ENCODE measurements around the gene TGFBR2.

TGFBR2 gene

DNA sequence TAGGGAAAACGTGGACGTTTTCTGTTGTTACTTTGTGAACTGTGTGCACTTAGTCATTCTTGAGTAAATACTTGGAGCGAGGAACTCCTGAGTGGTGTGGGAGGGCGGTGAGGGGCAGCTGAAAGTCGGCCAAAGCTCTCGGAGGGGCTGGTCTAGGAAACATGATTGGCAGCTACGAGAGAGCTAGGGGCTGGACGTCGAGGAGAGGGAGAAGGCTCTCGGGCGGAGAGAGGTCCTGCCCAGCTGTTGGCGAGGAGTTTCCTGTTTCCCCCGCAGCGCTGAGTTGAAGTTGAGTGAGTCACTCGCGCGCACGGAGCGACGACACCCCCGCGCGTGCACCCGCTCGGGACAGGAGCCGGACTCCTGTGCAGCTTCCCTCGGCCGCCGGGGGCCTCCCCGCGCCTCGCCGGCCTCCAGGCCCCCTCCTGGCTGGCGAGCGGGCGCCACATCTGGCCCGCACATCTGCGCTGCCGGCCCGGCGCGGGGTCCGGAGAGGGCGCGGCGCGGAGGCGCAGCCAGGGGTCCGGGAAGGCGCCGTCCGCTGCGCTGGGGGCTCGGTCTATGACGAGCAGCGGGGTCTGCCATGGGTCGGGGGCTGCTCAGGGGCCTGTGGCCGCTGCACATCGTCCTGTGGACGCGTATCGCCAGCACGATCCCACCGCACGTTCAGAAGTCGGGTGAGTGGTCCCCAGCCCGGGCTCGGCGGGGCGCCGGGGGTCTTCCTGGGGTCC lies at the start of gene TGFBR2:
Gene TGFBR2 (plus strand): TSS at position 301 of the 731 bp plus-strand sequence. CDS start 283 bp downstream, at position 584.
- peak; percentile 59 to 71 for DNase-seq (ENCODE audit: low read depth in 1 of 2, low spot score in 1 of 2)

DNA sequence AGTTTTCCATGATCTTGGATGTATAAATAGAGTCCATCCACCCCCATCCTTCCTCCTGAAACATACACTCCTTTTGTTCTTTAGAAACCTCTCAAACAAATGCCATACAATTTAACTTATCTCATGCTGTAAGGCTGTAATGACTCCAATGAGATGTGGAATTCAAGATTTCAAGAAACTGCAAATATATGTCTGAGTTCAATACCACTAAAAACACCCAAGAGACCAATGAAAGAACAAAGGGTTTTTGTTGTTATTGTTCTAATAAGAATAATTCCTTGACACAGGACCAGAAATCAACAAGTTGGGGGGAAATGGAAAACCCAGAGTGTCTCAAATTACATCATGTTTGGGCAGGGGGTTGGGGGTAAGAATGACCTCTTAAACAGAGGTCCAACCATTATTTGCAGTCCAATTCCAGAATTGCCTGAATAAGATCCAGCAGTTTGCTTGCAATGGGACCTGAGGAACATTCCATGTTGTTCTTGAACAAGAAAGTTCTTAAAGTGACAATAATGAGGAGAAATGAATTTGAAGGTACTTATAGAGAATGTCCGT lies 48.6 kb upstream of the TGFBR2 start:
- DNase-seq (ENCODE audit: low read depth in 1 of 2, low spot score in 1 of 2), result no peak

DNA sequence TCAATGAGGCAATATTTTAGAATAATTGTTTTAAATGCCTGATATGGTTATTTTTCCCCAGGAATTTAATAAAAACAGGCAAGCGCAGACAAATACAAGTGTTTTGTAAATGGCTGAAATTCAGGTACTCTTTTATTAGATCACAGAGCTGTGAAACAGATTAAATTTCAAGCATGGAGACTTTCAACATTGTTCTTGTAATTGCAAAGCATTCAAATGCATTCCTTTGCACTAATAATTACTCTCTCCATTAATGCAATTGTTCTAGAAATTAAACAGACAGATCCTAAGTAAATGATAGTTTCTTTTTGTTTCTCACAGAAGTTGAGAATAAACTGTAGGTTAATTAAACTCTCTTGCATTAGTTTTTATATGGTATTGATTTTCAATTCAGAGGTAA lies 42.4 kb upstream of the TGFBR2 start:
- DNase-seq (ENCODE audit: low read depth in 1 of 2, low spot score in 1 of 2), result no peak

DNA sequence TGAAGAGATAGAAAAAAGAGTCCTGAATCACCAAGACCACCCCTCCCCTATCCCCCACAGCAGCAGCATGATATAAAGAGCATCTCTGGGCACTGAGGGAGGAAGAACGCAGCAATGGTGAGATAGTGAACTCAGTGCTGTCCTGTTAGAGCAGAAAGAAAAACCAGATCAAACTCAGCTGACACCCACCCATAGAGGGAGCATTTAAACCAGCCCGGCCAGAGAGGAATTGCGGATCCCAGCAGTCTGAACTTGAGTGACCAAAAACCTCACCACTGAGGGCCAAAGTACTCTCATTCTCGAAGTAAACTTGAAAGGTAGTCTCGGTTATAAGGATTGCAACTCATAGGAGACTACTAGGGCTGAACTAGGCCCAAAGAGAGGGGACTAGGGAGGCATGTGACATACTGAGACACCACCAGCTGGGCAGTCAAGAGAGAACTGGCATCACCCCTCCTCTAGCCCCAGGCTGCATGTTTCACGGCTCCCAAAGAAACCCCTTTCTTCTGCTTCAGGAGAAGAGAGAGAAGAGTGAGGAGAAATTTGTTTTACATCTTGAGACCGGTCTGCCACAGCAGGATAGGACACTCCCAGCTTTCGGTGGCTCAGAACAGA lies 39.2 kb upstream of the TGFBR2 start:
- DNase-seq (ENCODE audit: low read depth in 1 of 2, low spot score in 1 of 2), result no peak

DNA sequence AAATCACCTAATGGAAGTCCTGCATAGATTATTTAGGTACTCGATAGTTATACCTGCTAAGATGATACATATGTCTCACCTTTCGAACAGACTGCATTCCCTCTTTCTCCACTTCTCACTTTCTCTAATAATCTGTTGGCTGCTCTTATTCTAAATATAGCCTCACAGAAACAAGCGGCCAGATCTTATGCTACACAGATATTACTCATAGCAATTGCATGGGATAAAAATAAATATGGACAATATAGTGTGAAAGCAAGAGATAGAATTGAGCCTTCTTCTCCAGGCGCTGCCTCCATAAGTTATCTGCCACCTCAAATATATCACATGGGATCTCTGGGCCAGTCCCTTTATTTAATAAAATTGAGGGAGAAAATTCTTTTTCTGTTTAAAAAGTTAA lies 29.5 kb upstream of the TGFBR2 start:
- no peak for DNase-seq (ENCODE audit: low read depth in 1 of 2, low spot score in 1 of 2)

DNA sequence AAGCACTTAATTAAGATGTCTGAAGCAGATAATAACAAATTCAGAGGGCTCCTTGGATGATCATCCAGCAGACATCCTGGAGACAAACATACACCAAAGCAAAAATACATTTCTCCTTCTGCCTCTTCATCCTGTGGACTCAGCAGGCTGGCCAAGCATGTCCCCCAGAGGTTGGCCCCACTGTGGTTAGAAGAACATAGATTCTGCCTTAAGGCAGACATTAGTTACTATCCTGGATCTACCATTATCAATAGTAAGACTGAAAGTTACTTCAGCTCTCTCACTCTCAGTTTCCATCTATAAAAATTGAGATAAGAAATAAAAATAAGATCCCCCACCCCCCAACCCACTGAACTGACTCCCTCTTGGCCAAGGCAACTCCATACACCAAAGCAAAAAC lies 28.6 kb upstream of the TGFBR2 start:
- no peak for DNase-seq (ENCODE audit: low read depth in 1 of 2, low spot score in 1 of 2)

DNA sequence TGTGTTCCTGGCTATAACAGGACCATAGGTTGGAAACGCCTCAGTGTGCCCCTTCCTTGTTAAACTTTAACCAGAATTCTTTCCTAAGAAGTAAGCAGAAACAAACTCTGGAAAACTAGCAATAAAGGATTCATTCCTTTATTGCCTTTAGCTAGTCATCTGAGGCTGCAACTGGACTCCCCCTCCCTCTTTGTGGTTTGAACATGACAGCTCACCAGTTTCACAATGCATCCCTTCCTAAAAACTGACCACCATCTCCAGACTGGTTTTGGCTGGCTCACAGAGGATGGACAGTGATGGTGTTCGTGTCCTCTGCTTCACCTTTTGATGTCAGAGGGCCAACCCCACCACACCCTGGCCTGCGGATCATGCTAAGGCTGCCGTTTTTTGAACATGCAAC lies 27.9 kb upstream of the TGFBR2 start:
- DNase-seq (ENCODE audit: low read depth in 1 of 2, low spot score in 1 of 2), result no peak

DNA sequence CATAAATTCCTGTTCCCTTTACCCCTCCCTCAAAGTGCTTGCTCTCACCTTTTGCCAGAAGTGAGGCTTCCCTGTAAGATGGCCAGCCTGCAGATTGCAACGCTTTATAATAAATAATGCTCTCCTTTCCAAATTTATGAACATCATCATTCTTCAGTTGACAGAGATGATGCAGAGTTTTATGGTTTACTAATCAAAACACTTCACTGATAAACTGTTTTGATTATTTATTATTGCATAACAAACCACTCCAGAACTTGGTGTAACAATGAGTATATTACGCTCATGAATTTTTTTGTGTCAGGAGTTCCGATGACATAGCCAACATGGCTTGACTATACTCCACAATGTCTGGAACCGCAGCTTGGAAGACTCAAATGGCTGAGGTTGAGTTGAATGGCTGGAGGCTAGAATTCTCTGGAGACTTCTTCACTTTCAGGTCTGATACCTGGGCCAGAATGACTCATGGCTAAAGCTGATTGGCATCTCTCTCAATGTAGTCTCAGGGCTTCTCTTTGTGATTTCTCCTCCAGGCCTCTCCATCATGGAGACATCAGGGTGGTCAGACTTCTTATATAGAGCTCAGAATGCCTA lies 27.3 kb upstream of the TGFBR2 start:
- no peak for DNase-seq (ENCODE audit: low read depth in 1 of 2, low spot score in 1 of 2)

DNA sequence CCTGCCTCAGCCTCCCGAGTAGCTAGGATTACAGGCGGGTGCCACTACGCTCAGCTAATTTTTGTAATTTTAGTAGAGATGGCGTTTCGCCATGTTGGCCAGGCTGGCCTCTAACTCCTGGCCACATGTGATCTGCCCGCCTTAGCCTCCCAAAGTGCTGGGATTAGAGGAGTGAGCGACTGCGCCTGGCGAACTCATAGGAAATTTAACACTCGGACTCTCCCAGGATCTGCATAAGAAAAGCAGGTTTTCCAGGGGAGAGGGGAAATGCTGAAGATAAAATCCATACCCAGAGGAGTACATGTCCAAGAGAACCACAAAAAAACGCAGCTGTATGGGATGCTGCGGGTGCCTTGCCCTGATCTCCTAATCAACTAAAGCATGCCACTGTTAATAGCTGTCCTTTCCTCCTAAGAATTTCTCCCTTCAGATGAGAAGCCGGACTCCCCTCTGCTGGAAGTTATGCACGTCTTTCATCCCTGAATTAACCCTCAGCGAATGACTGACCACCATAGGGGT lies 25.3 kb upstream of the TGFBR2 start:
- DNase-seq (ENCODE audit: low read depth in 1 of 2, low spot score in 1 of 2), result no peak

DNA sequence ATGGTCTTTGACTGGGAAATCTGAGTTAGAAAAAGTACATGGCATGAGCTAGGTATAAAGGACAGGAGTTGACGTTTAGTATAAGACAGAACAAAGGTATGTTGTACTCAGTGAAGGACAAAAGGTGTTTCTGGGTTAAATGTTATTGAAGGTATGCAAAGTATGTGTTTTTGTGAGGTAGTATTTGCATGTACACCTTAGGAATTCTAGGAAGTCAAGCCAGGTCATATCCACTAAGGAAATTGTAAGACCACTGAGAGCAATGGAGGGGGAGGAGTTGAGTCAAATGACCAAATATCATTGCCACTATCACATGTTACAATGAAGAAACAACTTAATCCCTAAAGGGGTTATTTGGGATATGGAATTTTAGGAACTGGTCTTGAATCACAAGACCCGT lies 24.4 kb upstream of the TGFBR2 start:
- no peak for DNase-seq (ENCODE audit: low read depth in 1 of 2, low spot score in 1 of 2)

DNA sequence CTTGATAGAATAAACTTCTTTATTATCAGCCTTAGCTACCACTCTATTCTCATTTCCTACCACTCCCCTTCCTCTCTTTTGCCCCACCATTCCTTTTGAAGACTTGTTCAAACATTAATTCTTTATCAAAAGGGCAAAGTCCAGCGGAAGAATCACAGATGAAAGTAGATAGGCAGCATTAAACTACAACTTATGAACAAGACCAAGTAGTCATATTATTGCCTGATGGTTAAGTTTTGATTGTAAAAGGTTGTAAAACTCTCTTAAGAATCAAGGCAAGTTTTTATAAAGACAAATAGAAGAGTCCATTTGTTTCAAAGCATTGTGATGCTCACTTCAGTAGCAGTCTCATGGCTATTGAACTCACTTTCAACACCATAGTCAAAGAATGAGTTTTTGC lies 22.4 kb upstream of the TGFBR2 start:
- no peak for DNase-seq (ENCODE audit: low read depth in 1 of 2, low spot score in 1 of 2)

DNA sequence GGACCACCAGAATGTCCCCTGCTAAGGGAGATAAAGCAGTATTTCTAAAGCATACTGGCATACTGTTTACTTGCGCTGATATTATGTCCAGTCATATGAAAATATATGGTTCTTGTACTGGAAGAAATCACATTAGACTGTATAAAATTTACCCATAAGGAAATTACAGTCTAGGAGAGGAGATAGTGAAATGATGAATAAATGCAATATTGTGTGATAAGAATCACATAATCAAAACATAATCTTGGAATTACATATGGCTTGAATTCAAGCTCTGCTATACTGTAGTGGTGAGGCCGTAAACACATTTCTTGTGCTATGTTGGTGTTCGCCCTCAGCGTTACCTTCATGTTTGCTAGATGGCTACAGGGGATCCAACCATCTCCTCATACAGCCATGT lies 20.7 kb upstream of the TGFBR2 start:
- no peak for DNase-seq (ENCODE audit: low read depth in 1 of 2, low spot score in 1 of 2)

DNA sequence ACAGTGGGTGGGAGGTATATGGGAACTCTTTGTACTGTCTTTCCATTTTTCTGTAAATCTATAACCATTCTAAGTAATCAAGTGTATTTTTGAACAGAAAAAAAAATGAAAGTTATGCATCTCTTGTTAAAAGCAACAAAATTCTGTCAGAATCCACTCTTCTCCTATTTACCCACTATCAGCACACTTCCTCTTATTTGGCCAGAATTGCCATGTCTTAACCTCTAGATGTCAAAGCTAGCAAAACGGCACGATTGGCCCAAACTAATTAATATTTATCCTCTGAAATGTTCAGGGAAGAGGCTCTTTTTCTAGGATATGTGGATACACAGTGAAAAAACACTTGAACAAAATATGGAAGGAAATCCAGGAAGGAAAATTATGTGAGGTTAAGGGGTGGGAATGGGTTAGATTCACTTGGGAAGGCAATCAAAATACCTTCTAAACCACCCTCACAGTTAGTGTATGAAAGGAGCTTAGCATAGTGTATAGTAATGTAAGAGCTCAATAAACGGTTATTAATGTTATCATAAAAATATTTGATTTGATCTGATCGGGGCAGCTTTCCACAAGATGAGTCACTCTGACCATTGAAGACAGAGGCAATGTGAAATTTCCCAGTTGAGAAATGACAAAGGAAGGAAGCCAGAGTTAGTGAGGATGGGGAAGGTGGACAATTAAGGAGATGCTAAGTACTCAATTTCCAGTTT lies 20.1 kb upstream of the TGFBR2 start:
- DNase-seq (ENCODE audit: low read depth in 1 of 2, low spot score in 1 of 2), result no peak

DNA sequence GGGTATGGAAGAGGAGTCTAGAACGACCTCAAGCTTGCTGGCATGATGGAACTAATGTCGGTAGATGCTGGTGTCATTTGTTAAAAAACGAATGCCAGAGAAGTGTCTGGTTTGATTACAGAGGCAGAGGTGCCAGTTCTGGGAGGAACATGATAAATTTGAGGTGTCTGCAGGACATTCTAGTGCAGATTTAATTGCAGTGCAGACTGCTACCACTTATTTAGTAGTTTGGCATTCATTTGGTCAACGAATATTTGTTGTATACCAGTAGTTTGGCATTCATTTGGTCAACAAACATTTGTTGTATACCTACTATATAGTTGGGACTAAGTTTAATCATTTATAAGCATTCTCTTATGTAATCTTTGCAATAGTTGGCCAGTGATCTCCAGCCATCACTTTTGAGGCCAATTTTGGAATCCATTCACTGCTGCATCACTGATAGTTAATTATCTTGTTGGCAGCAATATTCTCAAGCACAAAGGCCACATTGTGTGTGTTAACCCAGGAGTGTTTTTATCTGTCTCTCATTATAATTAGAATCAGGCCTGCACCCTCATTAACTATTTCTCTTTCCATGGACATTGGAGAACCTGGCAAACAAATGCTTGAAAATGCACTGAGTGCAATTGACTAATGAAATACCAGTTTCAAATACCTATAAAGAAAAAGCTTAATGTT lies 19.5 kb upstream of the TGFBR2 start:
- DNase-seq (ENCODE audit: low read depth in 1 of 2, low spot score in 1 of 2), result no peak

DNA sequence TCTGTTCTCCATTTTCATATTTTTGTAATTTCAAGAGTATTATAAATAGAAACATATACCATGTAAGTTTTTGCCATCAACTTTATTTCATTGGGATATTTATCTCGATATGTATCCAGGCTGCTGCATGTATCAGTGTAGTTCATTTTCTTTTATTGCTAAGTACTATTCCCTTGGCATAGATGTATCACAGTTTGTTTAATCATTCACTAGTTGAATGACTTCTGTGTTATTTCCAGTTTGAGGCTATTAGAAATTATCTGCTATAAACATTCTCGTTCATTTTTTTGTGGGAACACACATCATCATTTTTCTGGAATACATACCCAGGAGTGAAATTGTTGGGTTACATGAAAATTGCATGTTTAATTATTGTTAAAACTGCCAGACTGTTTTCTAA lies 18.5 kb upstream of the TGFBR2 start:
- no peak for DNase-seq (ENCODE audit: low read depth in 1 of 2, low spot score in 1 of 2)

DNA sequence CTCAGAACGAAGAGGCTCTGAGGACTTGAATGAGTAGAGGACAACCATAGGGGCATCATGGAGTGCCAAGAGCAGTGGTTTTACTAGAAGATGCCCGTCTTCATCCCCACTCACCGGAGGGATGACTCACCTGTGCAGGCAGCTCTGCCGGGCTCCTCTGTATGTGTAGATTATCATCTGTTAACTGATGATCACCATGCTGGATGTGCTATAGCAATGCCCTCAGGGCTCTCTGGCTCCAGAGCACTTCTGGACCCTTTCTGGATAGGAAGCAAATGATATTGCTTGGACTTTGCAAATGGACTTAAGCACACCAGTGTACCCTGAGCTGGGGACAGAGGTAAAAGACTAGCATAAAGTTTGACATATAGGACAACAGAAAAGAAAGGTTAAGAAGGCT lies 10.2 kb upstream of the TGFBR2 start:
- DNase-seq (ENCODE audit: low read depth in 1 of 2, low spot score in 1 of 2), result no peak

DNA sequence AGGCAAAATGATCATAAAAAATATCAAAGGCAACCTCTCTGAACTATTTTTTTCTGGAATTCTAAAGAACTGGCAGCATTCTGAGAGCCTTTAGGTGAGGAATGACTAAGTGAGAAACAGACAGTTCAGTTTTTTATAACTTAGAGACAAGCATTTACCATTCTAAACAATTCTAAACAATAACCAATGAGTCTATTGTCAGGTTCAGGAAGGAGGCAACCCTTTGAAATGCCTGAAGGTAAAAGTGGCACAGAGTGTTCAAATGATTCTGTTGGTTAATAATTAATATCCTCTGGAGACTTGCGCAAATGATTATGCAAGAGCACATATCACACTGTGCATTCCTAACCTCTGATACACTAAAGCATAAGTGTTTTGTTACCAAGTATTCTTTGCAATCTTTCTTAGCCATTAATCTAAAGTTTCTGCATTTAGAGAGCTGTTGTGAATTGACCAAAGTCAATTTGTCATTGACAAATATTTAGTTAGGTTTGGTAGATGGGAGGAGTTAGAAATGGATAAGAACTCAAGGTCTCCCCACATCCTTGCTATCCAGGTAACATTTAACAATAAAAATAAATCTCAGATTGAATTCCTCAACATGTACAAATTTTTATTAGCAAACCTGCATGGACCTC lies 9.2 kb upstream of the TGFBR2 start:
- no peak for DNase-seq (ENCODE audit: low read depth in 1 of 2, low spot score in 1 of 2)

DNA sequence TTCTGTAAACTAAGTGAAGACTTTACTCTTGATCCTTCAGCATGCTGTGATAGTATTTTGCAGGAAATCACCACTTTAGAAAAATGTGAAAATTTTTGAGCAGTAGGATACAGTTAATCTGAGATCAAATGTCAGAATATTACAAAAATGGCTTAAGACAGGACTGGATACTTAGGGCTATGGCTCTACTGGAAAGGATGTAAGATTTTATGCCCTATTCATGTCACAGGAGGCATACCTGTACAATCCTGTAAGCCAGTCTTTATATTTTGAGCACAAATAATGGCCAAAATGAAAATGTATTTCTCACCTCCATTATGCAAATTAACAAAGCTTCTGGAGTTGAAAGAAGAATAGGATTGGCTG lies 8.6 kb upstream of the TGFBR2 start:
- no peak for DNase-seq (ENCODE audit: low read depth in 1 of 2, low spot score in 1 of 2)

DNA sequence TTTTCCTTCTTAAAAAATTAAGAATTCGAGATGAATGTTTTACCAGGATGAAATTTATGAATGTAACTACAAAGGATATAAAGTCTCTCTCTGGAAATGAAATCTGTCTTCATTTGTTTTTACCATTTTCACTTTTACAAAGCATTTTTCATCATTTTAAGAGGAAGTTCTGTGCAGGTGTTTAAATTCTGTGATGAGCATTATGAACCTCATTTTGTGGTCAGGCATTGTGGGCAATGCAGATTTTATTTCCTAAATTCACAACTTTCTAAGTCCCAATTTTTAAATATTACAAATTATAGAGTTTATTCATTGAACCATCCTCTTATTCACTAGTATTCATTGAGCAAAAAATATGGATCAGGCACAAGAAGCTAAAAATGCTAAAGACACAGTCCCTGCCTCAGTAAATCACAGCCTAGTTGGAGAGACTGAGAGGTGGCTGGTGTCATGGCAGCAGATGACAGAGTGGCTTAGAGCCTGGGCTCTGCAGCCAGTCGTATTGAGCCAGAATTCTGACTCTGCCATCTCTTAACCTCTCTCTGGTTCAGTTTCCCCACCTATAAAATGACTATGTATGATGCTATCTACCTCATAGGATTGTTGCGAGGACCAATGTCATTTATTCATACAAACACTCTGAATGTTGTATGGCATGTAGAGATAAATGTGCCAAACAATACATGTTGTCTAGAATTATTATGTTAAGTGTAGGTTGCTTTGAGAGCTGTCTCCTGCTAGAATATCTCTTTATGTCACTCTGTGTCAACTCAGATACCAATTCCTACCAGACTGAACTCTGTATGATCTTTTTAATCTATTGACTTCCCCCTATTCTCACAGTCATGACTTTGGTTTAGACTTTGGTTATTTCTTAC lies 7.5 kb upstream of the TGFBR2 start:
- DNase-seq (ENCODE audit: low read depth in 1 of 2, low spot score in 1 of 2), result no peak

DNA sequence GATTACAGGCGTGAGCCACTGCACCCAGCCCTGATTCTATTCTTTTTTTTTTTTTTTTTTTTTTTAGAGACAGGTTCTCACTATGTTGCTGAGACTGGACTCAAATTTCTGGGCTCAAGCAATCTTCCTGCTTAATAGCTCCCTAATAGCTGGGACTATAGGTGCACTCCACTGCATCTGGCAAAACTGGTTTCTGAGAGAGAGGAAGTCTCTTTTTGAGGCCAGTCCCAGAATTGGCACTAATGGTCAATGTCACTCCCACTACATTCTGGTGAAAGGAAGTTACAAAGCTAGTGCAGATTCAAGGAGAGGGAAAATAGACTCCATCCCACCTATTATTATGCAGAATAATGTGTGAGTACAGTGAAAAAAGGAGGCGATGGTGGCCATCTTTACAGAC lies 5.8 kb upstream of the TGFBR2 start:
- no peak for DNase-seq (ENCODE audit: low read depth in 1 of 2, low spot score in 1 of 2)

Data from stimulated activated CD4-positive, alpha-beta T cell treated with anti-CD3 and anti-CD28 coated beads, Interleukin-15, amount 100 ng/mL, for 1 hour (primary cell).